ENCODE measurements around the gene MAPKAPK5. TPM values are rescaled to one million over a fixed set of nuclear protein-coding genes. Genes with fewer than 3 reads are reported as not detected.

Gene MAPKAPK5
- total RNA-seq, 1 experiment from 2014 or later = 85.7 TPM

DNA sequence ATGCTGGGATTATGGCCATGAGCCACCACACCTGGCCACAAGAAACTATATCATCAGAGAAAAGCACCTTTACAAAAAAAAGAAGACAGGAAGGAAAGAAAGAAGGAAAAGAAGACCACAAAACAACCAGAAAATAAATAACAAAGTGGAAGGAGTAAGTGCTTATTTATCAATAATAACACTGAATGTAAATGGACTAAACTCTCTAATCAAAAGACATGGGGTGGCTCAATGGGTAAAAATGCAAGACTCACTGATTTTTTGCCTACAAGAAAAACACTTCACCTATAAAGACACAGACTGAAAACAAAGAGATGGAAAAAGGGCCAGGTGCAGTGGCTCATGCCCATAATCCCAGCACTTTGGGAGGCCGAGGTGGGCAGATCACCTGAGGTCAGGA, 65.7 kb downstream of the MAPKAPK5 start:
- no peak overlapping the region for H3K14ac ChIP-seq (ENCODE audit: insufficient read depth, low read length)
- no peaks in the 10 kb centered on the region for H3K79me2 ChIP-seq (ENCODE audit: insufficient read depth, low read length)
- no peak overlapping the region for H3K4ac ChIP-seq (ENCODE audit: low read depth, low read length)
- Mint-ChIP-seq H3K27ac (no peak overlapping the region; a peak in 1 of 7 replicates), H3K36me3 (ENCODE audit: insufficient read depth in 1 of 3, low read depth in 3 of 3) (peaks cover 8 to 15% (median 14%) of the 10 kb centered on the region in 3 experiments; a peak in 6 of 7 replicates), H3K4me1 (no peaks in the 10 kb centered on the region; a peak in 1 of 4 replicates), H3K4me3 (no peak overlapping the region), H3K9me3 (peaks cover 15 to 19% of the 10 kb centered on the region in 2 experiments), H3K27me3 (ENCODE audit: low read depth) (peaks cover 2% of the 10 kb centered on the region; the same call in 1 of the 2 replicates)
- no peak overlapping the region for H3K27ac ChIP-seq (ENCODE audit: insufficient read length, low read depth, low read length)
- H2BK120ac ChIP-seq (ENCODE audit: low read depth, low read length, poor library complexity, severe bottlenecking) = no peak overlapping the region
- H2BK15ac ChIP-seq (ENCODE audit: low read depth, low read length) = no peak overlapping the region
- H2BK5ac ChIP-seq (ENCODE audit: insufficient read length, low read length) = no peak overlapping the region
- TF ChIP-seq, protein P1, sequence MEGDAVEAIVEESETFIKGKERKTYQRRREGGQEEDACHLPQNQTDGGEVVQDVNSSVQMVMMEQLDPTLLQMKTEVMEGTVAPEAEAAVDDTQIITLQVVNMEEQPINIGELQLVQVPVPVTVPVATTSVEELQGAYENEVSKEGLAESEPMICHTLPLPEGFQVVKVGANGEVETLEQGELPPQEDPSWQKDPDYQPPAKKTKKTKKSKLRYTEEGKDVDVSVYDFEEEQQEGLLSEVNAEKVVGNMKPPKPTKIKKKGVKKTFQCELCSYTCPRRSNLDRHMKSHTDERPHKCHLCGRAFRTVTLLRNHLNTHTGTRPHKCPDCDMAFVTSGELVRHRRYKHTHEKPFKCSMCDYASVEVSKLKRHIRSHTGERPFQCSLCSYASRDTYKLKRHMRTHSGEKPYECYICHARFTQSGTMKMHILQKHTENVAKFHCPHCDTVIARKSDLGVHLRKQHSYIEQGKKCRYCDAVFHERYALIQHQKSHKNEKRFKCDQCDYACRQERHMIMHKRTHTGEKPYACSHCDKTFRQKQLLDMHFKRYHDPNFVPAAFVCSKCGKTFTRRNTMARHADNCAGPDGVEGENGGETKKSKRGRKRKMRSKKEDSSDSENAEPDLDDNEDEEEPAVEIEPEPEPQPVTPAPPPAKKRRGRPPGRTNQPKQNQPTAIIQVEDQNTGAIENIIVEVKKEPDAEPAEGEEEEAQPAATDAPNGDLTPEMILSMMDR (conservative IDR thresholded peaks at IDR 0.05) = no peak
- H3K23ac ChIP-seq (ENCODE audit: insufficient read length, low read depth, low read length) = no peak overlapping the region
- H3K18ac ChIP-seq (ENCODE audit: insufficient read length, low read depth, low read length) = no peak overlapping the region
- no peak overlapping the region for H4K91ac ChIP-seq (ENCODE audit: insufficient read length, low read depth, low read length)
- no peak overlapping the region for H2AFZ ChIP-seq (ENCODE audit: low read length)
- H3K79me1 ChIP-seq (ENCODE audit: insufficient read depth, low read depth, low read length, poor library complexity, severe bottlenecking) = no peaks in the 10 kb centered on the region
- H3K4me2 ChIP-seq (ENCODE audit: insufficient read depth, insufficient read length, low read length) = no peak overlapping the region
- no peaks in the 10 kb centered on the region for H3K9me3 ChIP-seq (ENCODE audit: control insufficient read depth, low read depth, low read length)
- no peak overlapping the region for H2BK12ac ChIP-seq (ENCODE audit: insufficient read length, low read depth, low read length)
- no peak for DNase-seq
- no CpG with 5 or more reads among the region's 1 CpG for WGBS (ENCODE audit: extremely low coverage, insufficient read length, low lambda C conversion rate)
- no peak overlapping the region for H4K5ac ChIP-seq (ENCODE audit: insufficient read length, low read depth, low read length)
- H3K27me3 ChIP-seq (ENCODE audit: insufficient read depth, low read length) = no peaks in the 10 kb centered on the region
- H3K23me2 ChIP-seq (ENCODE audit: insufficient read length, low read depth, low read length, poor library complexity, severe bottlenecking) = no peaks in the 10 kb centered on the region
- H3K9ac ChIP-seq (ENCODE audit: extremely low read depth, insufficient read length, low read length) = no peak overlapping the region
- H3K56ac ChIP-seq (ENCODE audit: insufficient read length, low read depth, low read length) = no peak overlapping the region
- no peak overlapping the region for H2BK20ac ChIP-seq (ENCODE audit: low read depth, low read length, poor library complexity, severe bottlenecking)
- H3K4me1 ChIP-seq (ENCODE audit: insufficient read depth, low read length) = no peaks in the 10 kb centered on the region
- H3T11ph ChIP-seq (ENCODE audit: low read length) = no peak overlapping the region
- no peak overlapping the region for H2AK5ac ChIP-seq (ENCODE audit: insufficient read length, low read length)
- H4K8ac ChIP-seq (replicated peaks; ENCODE audit: insufficient read length, low read depth, low read length) = no peak overlapping the region
- no peaks in the 10 kb centered on the region for H4K20me1 ChIP-seq (ENCODE audit: control insufficient read depth, insufficient read depth, insufficient read length)

All from H9 (cell line).